AG04449 (cell line): ENCODE measurements around the gene GTF2IRD1.

ENCODE experiments used
- CTCF ChIA-PET: fragments of 350-600 bp; formaldehyde crosslinking; extraction: SDS; loops from one replicate; lab custom pipeline; 2021; ENCODE audit warnings: antibody characterized with exemption; lab: Yijun Ruan, JAX
- POLR2A ChIA-PET: fragments of 400-600, 350-600 bp; formaldehyde crosslinking; extraction: SDS; loops from one replicate; lab custom pipeline; 2020; ENCODE audit warnings: antibody characterized with exemption, inconsistent platforms; lab: Yijun Ruan, JAX
- DNase-seq: peaks from one replicate; pipeline ENCODE4 v3.0.0-alpha.2; 2010; ENCODE audit warnings: low read depth, low spot score
- H3K4me3 ChIP-seq: 2 replicates; pipeline ENCODE4 v1.5.1; 2011; ENCODE audit warnings: low read depth, mild to moderate bottlenecking, control low read depth, low read length
- CTCF ChIP-seq: IDR thresholded peaks from one replicate; pipeline ENCODE4 v1.5.1; 2011; ENCODE audit warnings: mild to moderate bottlenecking, moderate library complexity, low read length, control low read depth, inconsistent platforms; ENCODE audit not compliant: insufficient read depth; ENCODE audit errors: missing control alignments

GTF2IRD1 gene

DNA sequence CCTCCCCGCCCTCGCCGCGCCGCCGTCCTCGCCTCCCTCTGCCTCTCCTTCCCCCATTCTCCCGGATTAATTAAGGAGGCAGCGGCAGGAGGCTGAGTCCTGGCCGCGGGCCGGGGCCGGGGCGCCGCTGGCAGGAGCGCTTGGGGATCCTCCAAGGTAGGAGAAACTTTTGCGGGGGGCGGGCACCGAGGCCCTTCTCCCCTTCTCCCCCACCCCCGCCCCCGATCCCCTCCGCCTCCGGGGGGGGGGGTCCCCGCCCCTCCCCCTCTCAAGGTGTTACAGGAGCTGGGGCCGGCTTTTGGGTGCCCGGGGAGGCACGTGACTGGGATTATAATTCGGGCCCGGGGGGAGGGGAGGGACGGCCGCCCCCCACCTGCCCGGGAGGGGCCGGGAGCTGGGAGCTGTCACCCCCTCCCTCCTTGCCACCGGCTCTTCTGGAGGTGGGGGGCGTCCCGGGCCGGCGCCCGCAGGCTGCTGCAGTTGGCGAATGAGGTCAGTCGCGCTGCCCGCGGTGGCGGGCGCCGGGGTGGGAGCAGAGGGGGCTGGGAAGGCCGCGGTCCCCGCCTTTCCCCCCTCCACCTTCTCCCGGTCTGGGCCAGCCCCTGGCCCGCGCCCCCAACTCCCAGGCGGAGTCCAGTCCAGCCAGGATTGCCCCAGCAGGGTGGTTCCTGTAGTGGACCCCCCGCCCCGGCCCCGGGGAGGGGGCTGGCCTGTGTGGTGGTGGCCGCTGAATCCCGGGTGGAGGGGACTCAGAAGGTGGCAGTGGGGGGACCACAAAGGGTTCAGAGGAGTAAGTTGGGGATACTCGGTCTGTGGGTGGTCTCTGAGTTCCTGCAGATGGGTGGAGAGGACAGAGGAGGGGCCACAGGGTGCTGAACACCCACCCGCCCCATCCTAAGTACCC lies 567 bp downstream of the GTF2IRD1 start:
- POLR2A ChIA-PET = no interaction called here
- DNase-seq = no peak
- TF ChIP-seq CTCF = no peak
- peak overlapping the region; percentile 64 for H3K4me3 ChIP-seq
- CTCF ChIA-PET = no interaction called here

DNA sequence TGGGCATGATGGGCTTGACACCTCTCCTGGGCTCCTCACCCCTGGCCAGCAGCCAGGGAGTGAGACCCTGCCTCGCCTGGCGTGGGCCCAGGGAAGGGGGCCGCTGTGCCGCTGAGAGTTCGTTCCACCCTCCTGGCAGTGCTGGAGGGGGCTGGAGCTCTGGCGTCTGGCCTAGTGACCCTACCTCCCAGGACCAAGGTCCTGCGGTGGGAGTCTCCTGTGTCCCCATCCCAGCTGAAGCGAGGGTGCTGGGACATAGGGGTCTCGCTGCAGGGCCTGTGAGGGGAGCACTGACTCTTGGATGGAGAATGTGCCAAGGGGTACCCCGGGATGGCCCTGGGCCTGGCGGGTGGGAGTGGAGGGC lies 1.2 kb downstream of the GTF2IRD1 start:
- ChIA-PET CTCF (no interaction called here), POLR2A (no interaction called here)
- DNase-seq = no peak
- no peak for TF ChIP-seq CTCF
- H3K4me3 ChIP-seq = peak overlapping the region; percentile 64

- CTCF ChIA-PET = no interaction called here
- POLR2A ChIA-PET = no interaction called here
These were observed 1.6 kb downstream of the GTF2IRD1 start for GRCh38 chr7:74455291-74455804.

GRCh38 chr7:74455928-74456327 lies 2.2 kb downstream of the GTF2IRD1 start:
- DNase-seq = no peak
- CTCF ChIA-PET = no interaction called here
- H3K4me3 ChIP-seq = peak overlapping the region; percentile 64
- POLR2A ChIA-PET = interaction anchor here (0.9 kb wide), 1 partner anchor 42 kb away, joined by 3 read pairs; no protein-coding TSS in a partner anchor
- TF ChIP-seq CTCF = no peak

More at GRCh38 chr7:74455291-74455804, 1.6 kb downstream of the GTF2IRD1 start:
- TF ChIP-seq CTCF = no peak
- DNase-seq = no peak
- peak overlapping the region; percentile 64 for H3K4me3 ChIP-seq

DNA sequence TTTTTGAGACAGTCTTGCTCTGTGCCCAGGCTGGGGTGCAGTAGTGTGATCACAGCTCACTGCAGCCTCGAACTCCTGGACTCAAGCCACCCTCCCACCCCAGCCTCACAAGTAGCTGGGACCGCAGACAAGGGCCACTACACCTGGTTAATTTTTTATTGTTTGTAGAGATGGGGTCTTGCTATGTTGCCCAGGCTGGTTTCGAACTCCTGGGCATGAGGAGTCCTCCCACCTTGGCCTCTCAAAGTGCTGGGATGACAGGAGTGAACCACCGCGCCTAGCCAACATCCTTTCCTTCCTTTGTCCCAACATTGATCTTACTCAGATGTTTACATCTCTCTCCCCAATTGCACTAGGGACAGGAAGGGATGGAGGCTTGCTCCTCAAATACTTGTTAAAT lies 3.3 kb downstream of the GTF2IRD1 start:
- ChIA-PET CTCF (no interaction called here), POLR2A (interaction anchor here (0.9 kb wide), 1 partner anchor 41 kb away, joined by 3 read pairs; no protein-coding TSS in a partner anchor)
- DNase-seq = no peak
- TF ChIP-seq CTCF = no peak
- H3K4me3 ChIP-seq = no peak overlapping the region
